GM18508 (cell line): ENCODE results near the gene KRT1.
"Not testable (repeated sequence)": the region's sequence is repeated elsewhere in the genome, so short reads cannot be mapped to it uniquely, and the experiment has no call there.

Experiments
- ATAC-seq: cut with Tn5 transposase; IDR thresholded peaks from one replicate; pipeline ENCODE4 v1.9.1; 2021; ENCODE audit warnings: moderate number of reproducible peaks; ENCODE audit not compliant: insufficient read depth, unreplicated experiment

Gene KRT1

DNA sequence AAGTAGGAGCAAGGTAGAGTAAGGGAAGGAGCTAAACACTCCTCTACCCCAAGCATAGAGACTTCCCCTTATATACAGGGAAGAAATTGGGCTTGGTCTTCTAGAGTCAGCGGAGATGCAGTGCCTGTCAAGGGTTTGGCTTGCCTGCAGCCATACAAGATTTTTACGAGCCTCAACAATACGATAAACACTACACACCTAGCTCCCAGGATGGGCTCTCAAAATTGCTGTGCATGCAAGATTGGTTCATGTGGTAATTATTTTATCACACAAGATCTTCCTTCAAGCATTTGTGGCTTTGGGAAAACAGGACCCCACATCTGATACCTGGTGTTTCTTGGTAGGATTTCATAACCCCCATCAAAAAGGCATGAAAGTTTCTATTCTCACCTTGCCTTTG, at the start of gene KRT1:
Gene KRT1 (minus strand): TSS at position 45 of the 400 bp plus-strand sequence. CDS start 59 bp downstream, outside the sequence.
- ATAC-seq: no peak

GRCh38 chr12:52729147-52729546, 48.9 kb upstream of the KRT1 start:
- ATAC-seq: no peak

GRCh38 chr12:52728374-52728773, 48.2 kb upstream of the KRT1 start:
- ATAC-seq: no peak

DNA sequence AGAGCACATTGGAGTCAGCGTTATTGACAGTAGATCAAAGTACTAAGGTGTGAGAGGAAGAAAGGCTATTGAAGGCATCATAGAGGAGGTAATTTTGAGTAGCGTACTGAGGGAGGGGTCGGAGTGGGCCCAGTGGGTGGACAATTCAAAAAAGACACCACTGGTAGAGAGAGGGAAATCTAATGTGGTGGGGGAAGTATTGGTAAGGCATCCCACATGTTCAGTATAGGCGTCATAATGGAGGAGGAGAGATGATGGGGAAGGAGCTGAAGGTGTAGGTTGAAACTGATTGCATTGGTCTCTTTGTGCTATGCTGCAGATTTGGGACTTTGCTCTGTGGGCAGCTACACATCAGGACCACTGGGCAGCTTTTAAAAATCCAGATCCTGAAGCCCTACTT, 46.8 kb upstream of the KRT1 start:
- no peak for ATAC-seq

DNA sequence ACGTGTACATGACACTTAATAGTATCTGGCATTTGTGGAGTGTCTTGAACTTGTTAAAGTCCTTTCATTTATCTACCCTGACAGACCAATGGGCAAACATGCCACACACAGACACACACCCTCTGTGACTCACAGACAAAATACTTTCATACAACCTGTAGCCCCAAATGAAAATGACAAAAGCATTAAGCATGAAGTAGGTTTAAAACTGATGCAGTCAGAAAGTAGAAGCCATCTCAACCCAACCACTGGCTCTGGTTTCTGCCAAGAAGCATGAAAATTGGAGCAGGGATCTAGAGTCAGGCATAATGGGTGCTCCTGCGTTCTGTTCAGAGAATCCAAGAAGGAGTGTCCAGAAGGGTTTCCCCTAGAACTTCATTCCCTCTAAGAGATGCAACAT, 46.2 kb upstream of the KRT1 start:
- ATAC-seq: no peak

DNA sequence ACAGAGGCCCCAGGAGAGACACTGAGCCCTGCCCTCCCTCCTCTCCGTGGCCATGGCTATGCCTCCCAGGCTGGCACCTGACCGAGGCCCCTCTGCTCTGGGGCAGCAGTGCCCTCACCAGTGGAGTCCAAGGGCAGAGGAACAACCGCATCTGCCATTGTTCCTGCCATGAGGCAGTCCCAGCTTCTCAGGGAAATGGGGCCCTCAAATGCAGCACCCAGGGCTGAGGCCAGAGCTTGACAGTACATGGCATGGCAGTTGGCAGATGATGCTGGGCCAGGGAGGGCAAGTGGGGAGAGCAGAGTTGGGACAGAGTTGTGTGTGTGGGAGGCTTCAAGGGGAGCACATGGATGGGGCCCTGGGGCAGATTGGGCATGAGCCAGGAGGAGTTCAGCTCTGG, 44.2 kb upstream of the KRT1 start:
- no peak for ATAC-seq

- no peak for ATAC-seq
These were observed 42.5 kb upstream of the KRT1 start for GRCh38 chr12:52722680-52723079.

GRCh38 chr12:52721838-52722470, 41.7 kb upstream of the KRT1 start:
- ATAC-seq: no peak

GRCh38 chr12:52720365-52720886, 40.2 kb upstream of the KRT1 start:
- no peak for ATAC-seq

- ATAC-seq: no peak
These were observed 35.9 kb upstream of the KRT1 start for GRCh38 chr12:52716061-52716460.

DNA sequence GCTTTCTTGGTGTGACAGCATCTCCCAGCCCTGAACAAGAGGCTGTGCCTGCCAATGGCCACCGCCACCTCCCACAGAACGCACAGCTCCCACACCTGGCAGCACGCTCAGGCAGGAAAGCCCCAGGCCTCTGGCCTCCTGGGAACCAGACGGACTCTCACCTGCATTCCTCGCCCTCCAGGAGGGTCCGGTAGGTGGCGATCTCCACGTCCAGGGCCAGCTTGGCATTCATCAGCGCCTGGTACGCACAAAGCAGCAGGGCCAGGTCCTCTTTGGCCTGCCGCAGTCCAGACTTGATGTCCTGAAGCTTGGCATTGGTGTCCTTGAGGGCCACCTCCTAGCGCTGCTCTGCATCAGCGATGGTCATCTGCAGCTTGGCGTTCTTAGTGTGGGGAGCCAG, 35.2 kb upstream of the KRT1 start:
- no peak for ATAC-seq

GRCh38 chr12:52714887-52715281, 34.7 kb upstream of the KRT1 start:
- no peak for ATAC-seq

DNA sequence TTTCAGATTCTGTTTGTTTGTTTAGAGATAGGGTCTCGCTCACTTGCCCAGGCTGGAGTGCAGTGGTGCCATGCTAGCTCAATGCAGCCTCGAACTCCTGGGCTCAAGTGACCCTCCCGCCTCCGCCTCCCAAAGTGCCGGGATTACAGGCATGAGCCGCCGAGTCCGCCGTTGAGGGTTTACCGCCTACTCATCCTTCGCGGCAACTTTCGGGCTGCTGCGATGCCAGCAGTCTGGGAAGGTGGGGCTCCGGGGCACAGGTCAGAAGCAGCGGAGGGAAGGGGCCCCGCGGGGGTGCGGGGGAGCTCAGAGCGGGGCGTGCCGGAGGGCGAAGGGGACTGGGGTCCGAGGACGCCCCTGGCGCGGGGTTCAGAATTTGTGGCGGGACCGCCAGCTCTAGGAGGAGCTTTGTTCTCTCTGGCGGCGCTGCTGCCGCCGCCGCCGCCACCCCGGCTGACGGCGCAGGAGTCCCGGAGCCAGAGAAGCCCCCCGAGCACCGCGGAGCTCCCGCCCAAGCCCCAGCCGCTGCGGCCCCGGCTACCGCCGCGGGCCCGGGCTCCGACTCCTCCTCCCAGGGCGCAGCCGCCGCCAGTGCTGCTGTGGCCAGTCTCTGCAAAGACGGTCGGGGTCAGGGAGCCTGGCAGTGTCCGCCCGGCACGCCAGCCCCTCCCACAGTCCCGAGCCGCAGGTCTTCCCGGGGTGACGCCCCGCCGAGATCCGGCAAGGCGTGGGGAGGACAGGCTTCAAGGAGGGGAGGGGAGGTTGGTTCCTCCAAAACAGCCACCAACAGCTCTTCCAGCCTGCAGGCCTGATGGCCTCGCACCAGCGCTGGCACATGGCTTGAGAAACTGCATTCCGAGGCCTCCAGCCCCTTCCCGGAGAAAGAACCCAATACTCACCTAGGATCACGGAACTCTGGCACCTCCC, 34.0 kb upstream of the KRT1 start:
- ATAC-seq: no peak

DNA sequence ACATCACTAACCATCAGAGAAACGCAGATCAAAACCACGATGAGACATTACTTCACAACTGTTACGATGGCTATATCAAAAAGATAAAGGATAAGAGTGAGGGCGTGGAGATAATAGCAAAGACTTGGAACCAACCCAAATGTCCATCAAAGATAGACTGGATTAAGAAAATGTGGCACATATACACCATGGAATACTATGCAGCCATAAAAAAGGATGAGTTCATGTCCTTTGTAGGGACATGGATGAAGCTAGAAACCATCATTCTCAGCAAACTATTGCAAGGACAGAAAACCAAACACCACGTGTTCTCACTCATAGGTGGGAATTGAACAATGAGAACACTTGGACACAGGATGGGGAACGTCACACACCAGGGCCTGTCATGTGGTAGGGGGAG, 31.9 kb upstream of the KRT1 start:
- ATAC-seq: not testable (repeated sequence)

- no peak for ATAC-seq
These were observed 30.5 kb upstream of the KRT1 start for GRCh38 chr12:52710730-52711129.

DNA sequence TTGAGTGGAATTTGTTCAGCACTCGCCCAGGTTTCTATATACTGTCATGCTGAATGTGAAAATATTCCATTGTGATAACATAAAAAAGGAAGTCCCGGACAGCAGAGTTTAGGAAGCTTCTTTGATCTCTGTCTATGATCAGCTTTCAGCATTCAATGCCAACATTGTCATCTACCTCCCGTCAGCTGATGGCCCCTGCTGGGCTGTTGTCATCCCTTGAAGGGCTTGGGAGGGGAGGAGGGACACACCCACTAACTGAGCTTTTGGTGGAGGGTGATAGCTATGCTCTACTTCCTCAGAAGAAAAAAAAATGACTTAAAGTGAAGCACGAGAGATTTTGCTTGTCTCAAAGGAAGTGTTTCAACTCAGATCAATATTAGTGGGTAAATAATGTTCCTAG, 27.8 kb upstream of the KRT1 start:
- ATAC-seq: no peak

DNA sequence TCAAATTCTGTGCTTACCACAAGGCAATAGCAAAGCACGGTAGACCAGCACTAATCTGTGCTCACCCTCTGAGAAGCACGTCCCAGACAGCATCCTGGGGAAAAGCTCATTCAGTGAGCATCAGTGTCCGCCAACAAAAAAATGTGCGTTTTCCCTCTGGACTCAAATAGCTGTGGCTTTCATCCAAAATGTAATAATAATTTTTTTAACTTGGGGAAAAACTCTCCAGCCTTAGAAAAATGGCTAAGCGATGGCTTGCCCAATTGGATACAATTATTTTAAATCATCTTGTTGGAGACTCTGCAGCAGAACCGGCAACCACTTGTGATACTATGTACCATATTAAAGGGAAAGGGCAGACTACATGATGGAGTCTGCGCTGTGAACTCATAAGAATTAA, 24.3 kb upstream of the KRT1 start:
- ATAC-seq: no peak

- no peak for ATAC-seq
These were observed 23.7 kb upstream of the KRT1 start for GRCh38 chr12:52703878-52704277.

DNA sequence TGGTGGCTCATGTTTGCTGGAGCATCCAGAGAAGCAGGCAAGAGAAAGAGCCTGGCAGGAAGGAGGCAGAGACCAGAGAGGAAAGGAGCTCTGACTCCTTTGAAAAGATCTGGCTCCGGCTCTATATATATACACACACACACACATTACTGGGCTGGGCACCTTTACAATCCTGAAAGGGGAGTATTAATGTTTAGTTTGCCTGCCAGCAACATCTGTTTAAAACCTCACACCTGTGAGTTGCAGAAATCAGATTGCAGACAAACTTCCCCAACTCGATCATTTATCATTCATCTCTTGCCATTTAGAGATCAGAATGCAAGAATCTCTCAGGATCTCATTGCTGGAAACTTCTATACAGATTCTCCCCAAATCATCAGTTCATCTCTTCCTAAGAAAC, 23.2 kb upstream of the KRT1 start, which contains the start of gene KRT77:
Gene KRT77 (minus strand): TSS at position 101 of the 400 bp plus-strand sequence. CDS start 90 bp downstream, at position 11.
- no peak for ATAC-seq

DNA sequence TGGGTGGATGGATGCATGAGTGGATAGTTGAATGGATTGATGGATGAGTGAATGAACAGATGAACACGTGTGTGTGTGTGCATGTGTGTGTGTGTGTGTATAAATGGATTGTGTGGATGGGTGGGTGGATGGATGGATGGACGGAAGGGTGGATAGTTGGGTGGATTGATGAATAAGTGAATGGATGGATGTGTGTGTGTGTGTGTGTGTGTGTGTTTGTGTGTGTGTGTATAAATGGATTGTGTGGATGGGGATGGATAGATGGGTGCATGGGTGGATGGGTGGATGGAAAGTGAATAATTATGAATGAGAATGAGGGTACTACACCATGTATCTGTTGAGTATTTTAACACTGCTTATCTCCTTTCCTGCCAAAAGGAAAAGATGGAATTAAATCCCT, 22.1 kb upstream of the KRT1 start:
- ATAC-seq: no peak

GRCh38 chr12:52701281-52701680, 21.1 kb upstream of the KRT1 start:
- ATAC-seq: no peak
